ENCODE results near the gene ENDOD1. TPM values are rescaled to one million over a fixed set of nuclear protein-coding genes. Genes with fewer than 3 reads are reported as not detected.

The ENDOD1 gene
- total and polyA plus RNA-seq, 4 donors = 10.4 to 55.1 (median 25.0) TPM

DNA sequence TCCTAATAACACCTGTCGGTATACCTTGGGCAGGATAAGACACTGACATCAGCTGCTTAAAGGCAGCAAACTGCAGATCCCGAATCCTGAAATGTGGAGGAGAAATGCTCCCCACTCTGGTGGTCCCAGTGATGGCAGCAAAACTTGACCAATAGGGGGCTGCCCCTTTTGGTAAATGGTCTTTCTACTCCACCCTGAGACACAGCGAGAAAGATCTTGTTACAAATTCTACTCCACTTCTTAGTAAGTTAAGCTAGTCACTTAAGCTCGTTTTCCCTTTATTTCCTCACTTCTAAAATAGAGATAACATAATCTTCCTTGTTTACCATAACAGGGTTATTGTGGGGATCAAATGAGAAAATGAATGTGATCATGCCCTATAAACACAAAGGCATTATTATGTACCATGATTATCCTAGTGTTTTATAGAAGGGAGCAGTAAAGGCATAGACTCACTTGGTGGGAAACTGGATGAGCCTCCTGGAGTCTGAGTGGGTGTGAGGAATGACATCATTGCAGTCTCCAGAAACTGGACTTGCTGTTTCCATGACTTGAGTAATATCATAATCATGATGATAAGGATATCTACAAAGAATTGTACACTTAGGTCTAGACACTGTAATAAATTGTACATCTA is 50.9 kb downstream of the ENDOD1 start:
- H3K36me3 ChIP-seq (ENCODE audit: control insufficient read depth in 4 of 4, insufficient read depth in 4 of 4, low read length in 4 of 4) = no peaks in the 10 kb centered on the region

DNA sequence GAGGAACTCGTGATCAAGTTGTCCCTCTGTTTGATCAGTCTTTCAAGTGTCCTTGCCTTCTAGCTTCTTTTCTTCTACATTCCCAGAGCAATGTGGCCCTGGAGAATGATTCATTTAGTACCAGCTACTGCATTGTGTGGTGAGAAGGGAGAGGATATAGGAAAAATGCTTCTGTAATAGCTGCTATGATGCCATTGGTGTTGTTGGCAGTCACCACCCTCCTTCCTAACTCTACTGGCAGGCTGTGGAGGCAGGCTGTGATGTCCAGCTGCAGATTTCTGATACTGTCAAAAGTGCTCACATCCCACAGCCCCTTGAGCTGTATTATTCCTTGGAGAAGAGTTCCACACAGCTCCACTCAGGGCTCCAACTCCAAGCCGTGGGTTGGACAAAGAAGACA is 52.8 kb downstream of the ENDOD1 start:
- Histone ChIP-seq H3K36me3 (ENCODE audit: control insufficient read depth in 4 of 4, insufficient read depth in 4 of 4, low read length in 4 of 4) (no peaks in the 10 kb centered on the region), H3K4me3 (no peak overlapping the region), H3K27me3 (ENCODE audit: control insufficient read depth in 3 of 3, insufficient read depth in 3 of 3, low read length in 2 of 3) (no peaks in the 10 kb centered on the region), H3K4me1 (ENCODE audit: control insufficient read depth in 5 of 5, insufficient read depth in 5 of 5, low read length in 5 of 5) (peaks cover 0 to 8% (median under 1%) of the 10 kb centered on the region in 5 donors), H3K9me3 (ENCODE audit: control insufficient read depth in 4 of 4, insufficient read depth in 3 of 4, low read length in 3 of 4) (no peaks in the 10 kb centered on the region), H3K9ac (ENCODE audit: insufficient read depth in 1 of 2, low read length in 2 of 2) (no peak overlapping the region), H3K27ac (ENCODE audit: low read depth in 1 of 2, low read length in 1 of 2) (no peak overlapping the region)
- TF ChIP-seq CTCF (IDR thresholded peaks at IDR 0.05; ENCODE audit: control extremely low read depth, extremely low read depth) = no peak
- no peak for DNase-seq
- ATAC-seq (ENCODE audit: insufficient read depth, low FRiP score) = no peak
- WGBS, 2 donors = 82 to 91% methylated on average over 2 of the region's 2 CpGs

More for the DNA sequence above, 50.9 kb downstream of the ENDOD1 start:
- no peak for DNase-seq
- no peaks in the 10 kb centered on the region for H3K4me1 ChIP-seq (ENCODE audit: control insufficient read depth in 5 of 5, insufficient read depth in 5 of 5, low read length in 5 of 5)
- H3K4me3 ChIP-seq = no peak overlapping the region
- 72 to 86% methylated on average over 4 of the region's 4 CpGs for WGBS, 2 donors
- no peak overlapping the region for H3K27ac ChIP-seq (ENCODE audit: low read depth in 1 of 2, low read length in 1 of 2)
- no peak for TF ChIP-seq CTCF (IDR thresholded peaks at IDR 0.05; ENCODE audit: control extremely low read depth, extremely low read depth)
- no peak for ATAC-seq (ENCODE audit: insufficient read depth, low FRiP score)
- no peaks in the 10 kb centered on the region for H3K9me3 ChIP-seq (ENCODE audit: control insufficient read depth in 4 of 4, insufficient read depth in 3 of 4, low read length in 3 of 4)
- no peak overlapping the region for H3K9ac ChIP-seq (ENCODE audit: insufficient read depth in 1 of 2, low read length in 2 of 2)
- H3K27me3 ChIP-seq (ENCODE audit: control insufficient read depth in 3 of 3, insufficient read depth in 3 of 3, low read length in 2 of 3) = no peaks in the 10 kb centered on the region

GRCh38 chr11:95143106-95143681 is 53.5 kb downstream of the ENDOD1 start:
- Histone ChIP-seq H3K4me1 (ENCODE audit: control insufficient read depth in 5 of 5, insufficient read depth in 5 of 5, low read length in 5 of 5) (peaks cover 0 to 12% (median 3%) of the 10 kb centered on the region in 5 donors), H3K36me3 (ENCODE audit: control insufficient read depth in 4 of 4, insufficient read depth in 4 of 4, low read length in 4 of 4) (no peaks in the 10 kb centered on the region), H3K9me3 (ENCODE audit: control insufficient read depth in 4 of 4, insufficient read depth in 3 of 4, low read length in 3 of 4) (no peaks in the 10 kb centered on the region), H3K27me3 (ENCODE audit: control insufficient read depth in 3 of 3, insufficient read depth in 3 of 3, low read length in 2 of 3) (no peaks in the 10 kb centered on the region), H3K27ac (ENCODE audit: low read depth in 1 of 2, low read length in 1 of 2) (no peak overlapping the region), H3K9ac (ENCODE audit: insufficient read depth in 1 of 2, low read length in 2 of 2) (no peak overlapping the region), H3K4me3 (no peak overlapping the region)
- TF ChIP-seq CTCF (IDR thresholded peaks at IDR 0.05; ENCODE audit: control extremely low read depth, extremely low read depth) = no peak
- 90 to 91% methylated on average over 6 of the region's 6 CpGs for WGBS, 2 donors
- no peak for ATAC-seq (ENCODE audit: insufficient read depth, low FRiP score)
- DNase-seq = no peak
